HG03064 (cell line): ENCODE results near the gene AIM2.
A peak's percentile ranks its signal among the peaks of the same experiment; 100 is the strongest.
"Not testable (repeated sequence)": the region's sequence is repeated elsewhere in the genome, so short reads cannot be mapped to it uniquely, and the experiment has no call there.

Experiments used
- ATAC-seq: cut with Tn5 transposase; IDR thresholded peaks from one replicate; pipeline ENCODE4 v1.9.1; 2021; ENCODE audit warnings: low read depth; ENCODE audit not compliant: unreplicated experiment

The AIM2 gene, protein sequence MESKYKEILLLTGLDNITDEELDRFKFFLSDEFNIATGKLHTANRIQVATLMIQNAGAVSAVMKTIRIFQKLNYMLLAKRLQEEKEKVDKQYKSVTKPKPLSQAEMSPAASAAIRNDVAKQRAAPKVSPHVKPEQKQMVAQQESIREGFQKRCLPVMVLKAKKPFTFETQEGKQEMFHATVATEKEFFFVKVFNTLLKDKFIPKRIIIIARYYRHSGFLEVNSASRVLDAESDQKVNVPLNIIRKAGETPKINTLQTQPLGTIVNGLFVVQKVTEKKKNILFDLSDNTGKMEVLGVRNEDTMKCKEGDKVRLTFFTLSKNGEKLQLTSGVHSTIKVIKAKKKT

DNA sequence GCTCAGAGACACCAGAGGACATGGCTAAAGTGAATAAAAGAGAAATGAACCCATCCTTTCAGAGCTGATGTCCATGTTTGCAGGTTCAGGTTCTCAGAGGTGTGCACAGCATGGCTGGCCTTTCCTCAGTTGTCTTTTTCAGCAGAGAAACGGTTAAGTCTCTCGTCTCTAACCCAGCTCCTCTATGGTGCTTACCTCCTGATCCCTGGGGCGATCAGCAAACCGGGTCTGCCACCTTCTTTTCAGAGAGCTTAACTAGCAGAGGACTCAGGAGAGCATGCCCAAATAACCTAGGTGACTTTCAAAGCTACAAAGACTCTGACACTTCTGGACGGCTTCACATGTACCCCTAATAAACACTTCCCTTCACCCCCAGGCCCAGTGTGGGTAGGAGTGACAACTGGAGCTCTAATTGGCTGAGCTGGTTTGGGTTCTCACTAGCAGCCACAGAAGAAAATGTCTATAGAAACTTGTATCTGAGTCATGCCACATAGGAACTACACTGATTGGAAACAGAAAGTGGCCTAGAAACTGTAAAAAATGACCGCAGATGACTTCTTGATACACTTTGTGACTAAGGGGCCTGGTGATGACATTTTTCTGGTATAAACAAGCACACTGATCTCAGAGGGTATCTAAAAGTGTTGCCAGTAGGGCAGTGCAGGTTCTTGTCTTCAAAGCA is at the start of gene AIM2:
AIM2 (minus strand) TSS at position 329 of the 682 bp plus-strand sequence. CDS start 3,267 bp downstream, outside the sequence.
- peak; percentile 92 for ATAC-seq

DNA sequence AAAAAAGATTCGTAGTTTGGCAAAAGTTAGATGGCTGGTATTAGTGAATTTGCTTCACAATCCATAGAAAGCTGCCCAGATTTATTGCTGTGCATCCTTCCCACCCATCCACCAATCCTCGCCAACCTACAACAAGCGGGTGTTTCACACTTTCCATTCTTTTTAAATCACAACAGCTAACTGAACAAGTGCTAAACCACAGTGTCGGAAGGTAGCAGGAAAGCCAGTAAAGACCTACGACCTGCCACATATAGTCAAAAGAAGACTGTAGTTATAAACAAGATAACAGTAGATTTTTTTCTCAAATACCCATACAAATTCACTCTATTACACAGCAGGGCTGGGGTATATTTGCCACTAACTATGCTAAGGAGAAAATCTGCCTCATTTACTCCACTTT is 47.0 kb upstream of the AIM2 start:
- ATAC-seq: no peak

- peak; percentile 77 for ATAC-seq
Measured at GRCh38 chr1:159122005-159122621, 45.5 kb upstream of the AIM2 start.

DNA sequence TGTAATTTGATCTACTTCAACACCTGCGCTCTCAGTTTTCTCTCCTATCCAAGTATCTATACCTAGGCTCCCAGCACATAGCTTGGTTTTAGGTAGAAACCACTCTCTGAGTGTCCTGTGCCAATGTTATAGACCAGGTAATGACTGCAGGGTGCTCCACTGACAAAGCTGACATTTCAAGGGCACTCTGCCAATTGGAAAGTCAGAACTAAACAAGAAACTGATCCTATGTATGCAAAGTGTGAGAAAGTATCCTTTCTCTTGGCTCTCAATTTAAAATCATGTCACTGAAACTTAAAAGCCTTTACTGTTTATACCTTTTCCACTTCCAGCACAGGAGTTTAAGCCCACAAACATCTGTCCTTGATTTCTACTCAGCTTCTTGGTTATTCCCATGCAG is 45.0 kb upstream of the AIM2 start:
- peak; percentile 76 for ATAC-seq

- ATAC-seq: no peak
Measured at GRCh38 chr1:159120317-159120716, 43.8 kb upstream of the AIM2 start.

DNA sequence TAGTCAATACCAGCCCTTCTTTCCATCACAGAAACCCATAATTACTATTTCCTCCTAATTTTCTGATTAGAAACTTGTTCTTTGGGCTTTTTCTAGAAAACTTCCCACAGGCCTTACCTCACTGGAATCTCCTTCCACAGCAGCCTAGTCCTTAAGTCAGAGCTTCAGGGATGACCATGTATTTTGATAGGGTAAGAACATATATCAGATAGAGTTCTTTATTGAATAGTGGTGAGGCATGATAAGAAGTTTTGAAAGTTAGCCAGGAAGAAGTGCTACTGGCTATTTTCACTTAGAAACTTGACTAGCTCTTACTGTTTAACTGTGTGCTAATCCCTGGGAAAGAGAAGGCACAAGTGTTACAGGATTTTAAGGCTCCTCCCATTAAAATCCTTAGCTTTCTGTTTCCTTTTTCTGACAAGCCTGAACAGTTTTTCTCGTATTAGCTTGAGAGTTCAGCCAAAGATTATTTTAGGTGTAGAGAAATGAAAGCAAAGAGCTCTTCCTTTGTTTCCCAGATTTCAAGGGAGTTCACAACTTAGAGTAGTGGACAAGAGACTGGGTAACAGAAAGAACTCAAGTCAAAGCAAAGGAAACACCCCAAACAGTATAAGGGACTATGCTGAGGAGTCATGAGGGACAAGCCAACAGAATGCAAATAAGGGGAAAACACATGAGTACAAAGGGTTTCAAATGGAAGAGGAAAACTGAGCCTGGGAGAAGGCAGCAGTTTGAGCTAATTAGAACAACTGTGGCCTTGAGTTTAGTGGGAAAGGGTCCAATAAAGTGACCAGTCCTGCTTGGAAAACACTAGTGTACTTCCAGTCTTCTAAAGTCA is 37.2 kb upstream of the AIM2 start:
- no peak for ATAC-seq

GRCh38 chr1:159103021-159103420 is 26.5 kb upstream of the AIM2 start:
- ATAC-seq: not testable (repeated sequence)

DNA sequence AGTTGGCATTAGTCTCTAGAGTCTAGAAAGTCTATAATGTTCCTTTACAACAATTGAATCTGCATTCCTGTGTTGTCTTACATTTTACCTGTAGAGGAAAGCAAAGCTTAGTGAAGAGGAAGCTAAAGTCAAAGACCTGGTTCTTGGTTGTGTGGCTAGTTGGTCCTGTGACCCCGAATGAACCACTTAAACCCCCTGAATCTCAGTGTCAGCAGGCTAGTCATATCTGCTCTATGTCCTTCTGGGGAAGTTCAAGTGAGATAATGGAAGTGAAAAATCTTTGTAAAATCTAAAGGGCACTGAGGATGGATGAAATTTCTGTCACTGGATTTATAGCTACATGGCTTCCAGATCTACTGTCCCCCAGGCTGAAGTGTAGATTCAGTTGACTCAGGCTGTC is 24.0 kb upstream of the AIM2 start:
- no peak for ATAC-seq

- ATAC-seq: no peak
Measured at GRCh38 chr1:159098596-159098995, 22.0 kb upstream of the AIM2 start.

DNA sequence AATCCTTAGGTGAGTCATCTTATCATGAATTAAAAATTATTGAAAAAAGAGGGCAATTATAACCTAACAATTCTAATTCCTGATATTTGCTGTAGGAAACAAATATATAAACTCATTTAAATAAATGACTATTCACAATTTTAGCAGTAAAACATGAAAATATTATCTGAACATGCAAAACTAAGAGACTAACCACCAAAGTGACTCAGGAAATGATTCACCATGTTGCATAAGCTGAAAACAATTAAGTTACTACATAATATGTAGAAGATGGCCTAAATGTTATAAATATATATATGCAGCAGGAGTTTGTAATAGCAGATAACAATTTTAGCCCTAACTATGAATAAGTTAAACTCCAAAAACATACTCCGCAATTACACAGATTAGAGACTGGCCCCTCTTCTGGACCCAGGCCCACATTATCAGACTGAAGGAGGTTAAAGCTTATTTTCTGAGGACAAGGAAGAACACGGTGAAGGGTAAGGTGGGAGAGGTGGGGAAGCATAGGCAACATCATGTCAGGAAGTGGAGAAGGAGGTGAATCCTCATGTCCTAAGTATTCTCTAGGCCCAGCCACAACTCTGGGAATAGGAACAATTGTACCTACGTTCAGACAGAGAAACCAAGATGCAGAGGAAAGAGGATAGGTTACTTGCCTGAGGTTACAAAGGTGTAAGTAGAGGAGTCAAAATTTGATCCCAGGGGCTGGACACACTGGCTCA is 15.6 kb upstream of the AIM2 start:
- no peak for ATAC-seq

DNA sequence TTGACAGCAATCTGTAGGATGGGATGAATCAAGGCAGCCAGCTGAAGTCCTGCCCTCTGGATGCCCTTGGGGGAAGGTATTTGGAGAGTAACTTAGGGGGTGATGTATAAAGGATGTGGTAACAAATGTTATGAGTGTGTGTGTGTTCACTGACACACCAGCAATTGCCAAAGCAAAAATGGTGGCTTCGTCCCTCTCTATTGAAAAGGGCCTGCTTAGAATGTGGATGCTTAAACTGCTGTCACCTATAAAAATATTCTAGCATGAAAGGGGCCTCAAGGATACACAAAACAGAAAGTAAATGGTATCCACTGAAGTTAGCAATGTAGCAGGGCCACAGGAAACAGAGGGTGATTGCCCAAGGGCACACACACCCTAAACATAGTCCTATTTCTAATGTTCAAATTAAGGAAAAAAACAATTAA is 15.1 kb upstream of the AIM2 start:
- no peak for ATAC-seq

DNA sequence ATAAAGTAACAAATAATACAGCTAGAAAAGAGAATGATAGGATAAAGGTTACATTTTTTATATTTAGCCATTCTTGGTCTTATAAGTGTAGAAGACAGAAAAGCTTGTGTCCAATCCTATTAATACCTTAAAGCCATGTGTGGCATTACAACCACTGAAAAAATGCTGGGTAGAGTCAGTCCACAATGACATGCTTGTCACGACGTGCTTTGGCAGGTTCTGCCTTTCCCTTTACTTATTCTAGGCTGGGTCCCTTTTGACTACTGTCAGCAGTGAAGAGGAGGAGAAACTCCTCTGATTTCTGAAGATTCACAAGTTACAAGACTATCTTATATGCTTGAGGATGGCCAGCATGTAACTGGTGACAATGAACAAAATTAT is 14.6 kb upstream of the AIM2 start:
- ATAC-seq: no peak

DNA sequence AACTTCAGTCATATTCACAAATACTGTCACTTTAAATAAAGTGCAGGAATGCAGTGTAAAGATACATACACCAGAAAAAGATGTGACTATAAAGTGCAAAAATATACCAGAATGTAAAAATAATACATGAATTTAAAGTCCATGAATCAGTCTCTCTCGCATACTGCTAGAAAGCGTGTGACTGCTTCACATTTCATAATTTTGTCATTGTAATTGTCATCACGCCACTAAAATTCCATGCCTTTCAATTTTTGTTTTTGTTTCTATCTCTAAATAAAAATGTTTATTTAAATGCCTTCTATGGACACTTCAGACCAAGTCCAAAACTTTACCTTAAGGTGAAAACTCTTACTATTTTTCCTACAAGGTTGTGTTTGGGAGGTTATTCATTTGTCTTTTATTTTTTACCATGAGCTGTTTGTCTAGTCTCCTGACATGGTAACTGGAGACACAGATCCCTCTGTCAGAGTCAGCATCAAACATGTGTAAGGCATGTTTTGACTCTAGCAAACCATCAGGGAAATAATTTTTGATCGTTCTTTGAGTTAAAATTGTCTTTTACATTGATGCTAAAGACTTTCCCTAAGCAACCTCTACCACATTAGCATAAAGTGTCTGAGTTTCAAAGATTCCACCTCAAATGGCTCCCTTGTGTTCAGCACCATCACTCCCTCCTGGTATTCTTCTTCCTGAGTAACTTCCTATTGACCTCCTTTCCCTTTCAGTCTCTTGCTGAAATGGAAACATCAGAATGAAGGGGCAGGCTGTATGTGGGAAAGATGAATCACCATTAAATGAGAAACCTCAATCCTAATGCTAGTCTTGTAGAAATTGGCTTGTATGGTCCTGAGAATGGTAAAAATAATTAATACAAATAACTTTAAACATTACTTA is 14.0 kb upstream of the AIM2 start:
- ATAC-seq: no peak

GRCh38 chr1:159089184-159089791 is 12.7 kb upstream of the AIM2 start:
- ATAC-seq: no peak

DNA sequence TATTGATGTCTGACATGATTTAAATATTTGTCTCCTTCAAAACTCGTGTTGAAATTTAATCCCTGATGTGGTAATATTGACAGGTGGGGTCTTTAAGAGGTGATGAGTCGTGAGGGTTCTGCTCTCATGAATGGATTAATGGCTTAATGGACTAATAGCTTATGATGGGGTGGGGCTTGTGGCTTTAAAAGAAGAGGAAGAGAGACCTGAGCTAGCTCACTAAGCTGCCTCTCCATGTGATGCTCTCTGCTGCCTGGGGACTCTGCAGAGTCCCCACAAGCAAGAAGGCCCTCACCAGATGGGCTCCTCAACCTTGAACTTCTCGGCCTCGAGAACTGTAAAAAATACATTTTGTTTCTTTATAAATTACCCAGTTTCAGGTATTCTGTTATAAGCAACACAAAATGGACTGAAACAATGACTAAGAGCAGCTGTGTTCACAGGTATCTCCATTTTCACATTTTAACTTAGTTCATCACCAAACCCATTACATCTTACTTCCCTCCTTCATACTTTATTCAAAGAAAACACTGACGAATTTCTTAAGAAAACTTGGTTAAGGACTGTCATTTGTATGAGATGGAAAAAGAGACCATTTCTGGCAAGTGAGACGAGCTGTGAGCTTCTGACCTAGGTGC is 12.1 kb upstream of the AIM2 start:
- no peak for ATAC-seq

DNA sequence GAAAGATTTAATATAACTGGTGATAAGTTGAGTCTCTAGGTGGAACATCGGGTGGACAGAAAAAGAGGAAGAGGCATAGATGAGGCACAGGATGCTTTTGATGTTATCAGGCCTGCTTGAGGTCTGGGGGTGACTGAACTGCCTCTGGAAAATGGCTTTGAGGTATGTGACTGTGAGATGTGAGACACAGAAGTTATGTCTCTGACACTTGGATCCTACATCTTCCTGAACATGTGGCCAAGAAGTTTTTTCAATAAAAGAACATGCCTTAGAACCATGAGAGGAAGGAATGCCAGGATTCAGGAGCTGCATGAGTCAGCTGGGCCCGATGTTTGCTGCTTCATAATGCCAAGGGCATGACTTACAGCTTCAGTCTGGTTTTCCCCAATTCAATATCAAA is 11.5 kb upstream of the AIM2 start:
- ATAC-seq: no peak

DNA sequence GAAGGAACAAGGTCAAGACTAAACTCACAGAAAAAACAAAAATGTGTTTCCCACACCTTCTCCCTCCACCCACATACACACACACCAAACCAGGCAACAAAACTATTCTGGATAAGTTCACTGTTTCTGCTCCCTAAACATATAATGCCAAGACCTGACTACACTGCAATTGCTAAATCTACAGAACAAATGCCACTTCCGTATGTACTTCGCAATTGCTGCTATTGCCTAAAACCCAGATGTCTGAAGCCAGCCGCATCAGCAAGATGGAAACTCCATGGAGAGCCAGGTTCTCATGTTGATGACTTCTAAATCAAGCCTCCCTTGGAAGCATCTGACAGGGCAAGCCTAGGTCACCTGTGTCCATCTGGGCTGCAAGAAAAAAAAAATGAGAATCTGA is 8.3 kb upstream of the AIM2 start:
- ATAC-seq: no peak

GRCh38 chr1:159084152-159084551 is 7.6 kb upstream of the AIM2 start:
- no peak for ATAC-seq
